SK-N-MC (cell line): Measurements from ENCODE around the gene DCBLD2.

ENCODE experiments used
- EZH2 ChIP-seq: fragments of 200-600 bp; sonication (generic); IDR thresholded peaks from one replicate; pipeline ENCODE4 v1.6.1; 2017; ENCODE audit warnings: antibody characterized with exemption
- POLR2AphosphoS5 ChIP-seq: IDR thresholded peaks from 2 replicates; pipeline ENCODE4 v1.6.1; 2012; ENCODE audit warnings: mild to moderate bottlenecking, low read depth, low read length, borderline replicate concordance

- TF ChIP-seq EZH2 (no peak), POLR2AphosphoS5 (no peak)
These were observed 44.2 kb upstream of the DCBLD2 start for GRCh38 chr3:98945666-98946065.
